AG10803 (cell line): ENCODE results near the gene ARPC2.

Experiments
- DNase-seq: peaks from one replicate; pipeline ENCODE4 v3.0.0; 2010; ENCODE audit warnings: low read depth
- H3K4me3 ChIP-seq: 2 replicates; pipeline ENCODE4 v1.5.1; 2011; ENCODE audit warnings: mild to moderate bottlenecking, low read length, control low read depth
- TF ChIP-seq, protein P1 (sequence below): conservative IDR thresholded peaks from 2 replicates; pipeline ENCODE4 v1.5.1; 2011; ENCODE audit warnings: mild to moderate bottlenecking, low read length, control low read depth, inconsistent platforms

Gene ARPC2

DNA sequence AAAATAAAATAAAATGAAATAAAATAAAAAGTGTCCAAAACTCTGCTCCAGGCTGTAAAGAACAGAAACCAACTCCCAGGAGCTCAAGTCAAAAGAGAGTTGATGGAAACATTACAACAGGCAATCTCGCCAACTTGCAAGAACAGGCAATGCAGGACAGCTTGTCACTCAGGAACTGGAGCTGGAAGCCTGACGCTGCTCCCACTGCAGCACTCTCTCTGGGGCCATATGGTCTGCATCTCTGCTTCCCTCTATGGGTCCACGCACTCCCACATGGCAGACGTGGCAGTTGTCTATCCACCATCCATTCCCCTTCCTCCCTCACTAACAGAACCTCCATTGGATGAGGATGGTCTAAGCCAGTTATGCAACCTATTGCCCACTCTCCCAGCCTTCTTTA, 23.3 kb upstream of the ARPC2 start:
- DNase-seq = no peak
- TF ChIP-seq, protein P1, sequence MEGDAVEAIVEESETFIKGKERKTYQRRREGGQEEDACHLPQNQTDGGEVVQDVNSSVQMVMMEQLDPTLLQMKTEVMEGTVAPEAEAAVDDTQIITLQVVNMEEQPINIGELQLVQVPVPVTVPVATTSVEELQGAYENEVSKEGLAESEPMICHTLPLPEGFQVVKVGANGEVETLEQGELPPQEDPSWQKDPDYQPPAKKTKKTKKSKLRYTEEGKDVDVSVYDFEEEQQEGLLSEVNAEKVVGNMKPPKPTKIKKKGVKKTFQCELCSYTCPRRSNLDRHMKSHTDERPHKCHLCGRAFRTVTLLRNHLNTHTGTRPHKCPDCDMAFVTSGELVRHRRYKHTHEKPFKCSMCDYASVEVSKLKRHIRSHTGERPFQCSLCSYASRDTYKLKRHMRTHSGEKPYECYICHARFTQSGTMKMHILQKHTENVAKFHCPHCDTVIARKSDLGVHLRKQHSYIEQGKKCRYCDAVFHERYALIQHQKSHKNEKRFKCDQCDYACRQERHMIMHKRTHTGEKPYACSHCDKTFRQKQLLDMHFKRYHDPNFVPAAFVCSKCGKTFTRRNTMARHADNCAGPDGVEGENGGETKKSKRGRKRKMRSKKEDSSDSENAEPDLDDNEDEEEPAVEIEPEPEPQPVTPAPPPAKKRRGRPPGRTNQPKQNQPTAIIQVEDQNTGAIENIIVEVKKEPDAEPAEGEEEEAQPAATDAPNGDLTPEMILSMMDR = no peak
- no peak overlapping the region for H3K4me3 ChIP-seq

DNA sequence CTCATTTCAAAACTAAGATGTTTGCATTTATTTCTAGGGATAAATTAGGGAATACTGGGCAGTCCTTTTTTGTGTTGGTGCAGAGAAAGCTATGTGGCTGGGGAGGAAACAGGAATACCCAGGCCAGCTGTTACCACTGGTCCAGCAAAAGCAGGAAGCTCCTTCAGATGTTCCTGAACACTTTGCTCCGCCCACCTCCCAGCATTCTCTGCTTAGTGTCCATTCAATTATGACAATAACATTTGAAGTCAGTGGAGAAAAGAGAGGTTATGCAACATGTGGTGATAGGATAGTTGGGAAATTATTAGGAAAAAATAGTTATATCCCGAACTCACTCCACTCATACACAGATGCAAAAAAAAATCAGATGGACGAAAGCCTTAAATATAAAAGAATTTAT, 22.1 kb upstream of the ARPC2 start:
- H3K4me3 ChIP-seq = no peak overlapping the region
- TF ChIP-seq, protein P1 = no peak
- no peak for DNase-seq

DNA sequence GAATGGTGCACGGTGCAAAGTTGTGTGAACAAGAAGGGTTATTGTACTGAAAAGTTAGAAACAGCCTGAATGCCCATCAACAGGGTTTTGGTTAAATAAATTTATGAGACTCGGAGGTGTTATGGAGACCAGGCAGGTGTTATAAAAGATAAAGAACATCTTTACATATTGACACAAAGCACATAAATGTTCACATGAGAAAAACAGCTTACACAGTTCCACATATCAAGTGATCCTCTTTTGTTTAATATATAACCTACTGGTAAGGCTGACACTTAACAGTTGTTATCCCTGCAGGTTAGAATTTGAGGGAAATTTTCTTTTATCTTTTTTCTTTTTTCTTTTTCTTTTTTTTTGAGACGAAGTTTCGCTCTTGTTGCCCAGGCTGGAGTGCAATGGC, 20.0 kb upstream of the ARPC2 start:
- H3K4me3 ChIP-seq = no peak overlapping the region
- no peak for DNase-seq
- TF ChIP-seq, protein P1 = no peak

DNA sequence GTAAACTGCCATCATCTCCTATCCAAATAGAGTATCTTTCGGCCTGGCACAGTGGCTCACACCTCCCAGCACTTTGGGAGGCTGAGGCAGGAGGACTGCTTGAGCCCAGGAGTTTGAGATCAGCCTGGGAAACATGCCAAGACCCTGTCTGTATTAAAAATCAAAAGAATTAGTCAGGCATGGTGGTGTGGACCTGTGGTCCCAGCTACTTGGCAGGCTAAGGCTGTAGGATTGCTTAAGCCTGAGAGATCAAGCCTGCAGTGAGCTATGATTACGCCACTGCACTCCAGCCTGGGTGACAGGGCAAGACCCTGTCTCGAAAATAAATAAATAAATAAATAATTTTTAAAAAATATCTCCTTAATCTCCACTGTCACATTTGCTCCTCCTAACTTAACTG, 14.7 kb upstream of the ARPC2 start:
- H3K4me3 ChIP-seq = no peak overlapping the region
- TF ChIP-seq, protein P1 = no peak
- DNase-seq = peak; percentile 17

DNA sequence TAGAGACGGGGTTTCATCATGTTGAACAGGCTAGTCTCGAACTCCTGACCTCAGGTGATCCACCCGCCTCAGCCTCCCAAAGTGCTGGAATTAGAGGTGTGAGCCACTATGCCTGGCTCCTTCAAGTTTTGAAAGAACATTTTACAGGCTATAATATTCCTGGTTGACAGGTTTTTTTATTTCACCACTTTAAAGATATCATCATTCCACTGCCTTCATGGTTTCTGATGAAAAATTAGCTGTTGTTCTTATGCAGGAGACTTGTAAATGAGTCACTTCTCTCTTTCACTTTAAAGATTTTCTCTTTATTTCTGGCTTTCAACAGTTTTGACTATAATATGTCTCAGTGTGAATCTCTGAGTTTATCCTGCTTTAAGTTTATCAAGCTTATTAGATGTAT, 7.9 kb upstream of the ARPC2 start:
- TF ChIP-seq, protein P1 = no peak
- no peak overlapping the region for H3K4me3 ChIP-seq
- DNase-seq = no peak

DNA sequence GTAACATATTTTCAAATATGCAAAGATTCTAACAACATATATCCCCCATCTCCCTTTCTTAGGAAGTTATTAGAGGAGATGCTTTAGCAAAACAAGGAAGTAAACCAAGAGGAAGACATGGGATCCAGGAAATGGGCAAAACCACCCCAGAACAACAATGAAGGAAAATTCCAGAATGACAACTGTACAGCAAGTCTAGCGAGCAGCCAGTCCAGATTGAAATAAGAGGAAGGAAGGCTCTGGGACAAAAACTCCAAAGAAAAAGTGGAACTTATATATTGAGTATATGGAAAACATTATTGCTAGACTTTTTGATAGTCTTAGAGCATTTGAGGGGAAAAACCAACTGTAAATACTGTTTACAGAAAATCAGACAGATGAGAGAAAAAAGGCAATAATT, 2.9 kb upstream of the ARPC2 start:
- no peak overlapping the region for H3K4me3 ChIP-seq
- DNase-seq = no peak
- TF ChIP-seq, protein P1 = no peak

DNA sequence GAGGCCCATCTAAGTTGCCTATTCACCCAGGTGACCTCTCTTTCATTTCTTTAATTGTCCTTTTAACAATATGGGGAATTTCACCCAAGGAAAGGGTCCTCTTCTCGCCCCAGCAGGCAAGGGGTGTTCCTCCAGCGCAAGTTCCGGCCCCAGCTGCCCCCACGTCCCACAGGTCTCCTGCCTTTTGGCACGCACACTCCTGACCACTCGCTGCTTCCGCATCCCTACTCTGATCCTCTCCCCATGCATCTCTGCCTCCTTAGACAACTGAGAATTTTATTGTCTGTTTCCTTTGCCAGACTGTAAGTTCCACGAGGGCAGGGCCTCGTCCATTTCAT, 684 bp upstream of the ARPC2 start:
- no peak for DNase-seq
- H3K4me3 ChIP-seq = peak overlapping the region; percentile 96
- TF ChIP-seq, protein P1 = no peak
